Caki2 (cell line): ENCODE results near the gene HHIPL1. TPM values are rescaled to one million over a fixed set of nuclear protein-coding genes. Genes with fewer than 3 reads are reported as not detected.

ENCODE experiments used
- DNase-seq: peaks from one replicate; pipeline ENCODE4 v3.0.0-alpha.2; 2015; ENCODE audit warnings: low read depth
- in situ Hi-C: cut with HindIII; loops from 2 replicates; pipeline ENCODE4 v1.10.0; 2016; ENCODE audit warnings: low sequenced_read_pairs, low pct_unique_long_range_greater_than_20kb, mixed read lengths
- total RNA-seq: library from RNA; depleted of rRNA; stranded (reverse); fragments of >200 nt; shearing (Covaris generic); gene quantifications from 2 replicates; pipeline ENCODE4 v1.2.3, GENCODE V29; 2014; ENCODE audit warnings: low replicate concordance

Gene HHIPL1
- total RNA-seq, 1 experiment from 2014 or later = 0.03 TPM

DNA sequence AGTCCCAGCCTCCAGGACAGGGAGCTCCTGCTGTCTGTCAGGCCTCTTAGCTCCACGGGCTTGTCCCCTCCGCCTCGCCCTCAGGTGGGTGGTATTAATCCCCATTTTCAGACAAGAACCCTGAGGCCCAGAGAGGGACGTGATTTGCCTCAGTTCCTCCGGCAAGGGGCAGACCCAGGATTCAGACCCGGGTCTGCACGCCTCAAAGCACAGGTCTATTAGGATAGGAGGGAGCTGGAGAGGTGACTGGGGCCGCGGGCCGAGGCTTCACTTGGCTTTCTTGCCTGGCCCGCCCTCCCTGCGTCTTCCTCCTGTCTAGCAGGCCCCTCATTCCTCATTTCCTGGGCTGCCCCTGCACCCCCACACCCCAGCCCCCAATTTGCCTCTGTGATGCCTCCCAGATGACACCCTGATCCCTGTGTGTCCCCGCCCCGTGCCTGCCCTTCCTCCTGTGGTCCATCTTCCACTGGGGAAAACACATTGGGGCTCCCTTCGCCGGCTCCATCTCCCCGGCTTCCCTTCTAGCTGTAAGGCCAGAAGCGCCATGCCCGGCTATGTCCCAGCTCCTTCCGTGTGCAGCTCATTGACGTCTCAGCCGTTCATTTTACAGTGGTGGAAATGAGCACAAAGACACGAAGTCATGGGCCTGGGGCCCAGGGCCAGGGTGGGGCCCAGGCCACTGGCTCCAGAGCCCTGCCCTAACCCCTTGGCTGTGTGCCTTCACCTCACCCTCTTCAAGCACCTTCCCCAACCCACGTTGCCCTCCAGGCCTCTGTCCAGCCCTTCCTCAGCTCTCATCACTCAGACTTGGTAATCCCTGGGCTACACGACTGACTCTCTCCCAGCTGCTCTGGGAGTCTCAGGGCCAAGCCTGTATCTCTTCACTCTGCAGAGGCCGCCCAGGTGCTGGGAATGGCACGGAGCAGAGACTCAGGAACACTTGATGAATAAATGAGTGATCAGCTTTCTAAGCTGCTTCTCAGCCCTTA lies 23.7 kb downstream of the HHIPL1 start:
- DNase-seq = no peak
- in situ Hi-C loops = no loop called here

DNA sequence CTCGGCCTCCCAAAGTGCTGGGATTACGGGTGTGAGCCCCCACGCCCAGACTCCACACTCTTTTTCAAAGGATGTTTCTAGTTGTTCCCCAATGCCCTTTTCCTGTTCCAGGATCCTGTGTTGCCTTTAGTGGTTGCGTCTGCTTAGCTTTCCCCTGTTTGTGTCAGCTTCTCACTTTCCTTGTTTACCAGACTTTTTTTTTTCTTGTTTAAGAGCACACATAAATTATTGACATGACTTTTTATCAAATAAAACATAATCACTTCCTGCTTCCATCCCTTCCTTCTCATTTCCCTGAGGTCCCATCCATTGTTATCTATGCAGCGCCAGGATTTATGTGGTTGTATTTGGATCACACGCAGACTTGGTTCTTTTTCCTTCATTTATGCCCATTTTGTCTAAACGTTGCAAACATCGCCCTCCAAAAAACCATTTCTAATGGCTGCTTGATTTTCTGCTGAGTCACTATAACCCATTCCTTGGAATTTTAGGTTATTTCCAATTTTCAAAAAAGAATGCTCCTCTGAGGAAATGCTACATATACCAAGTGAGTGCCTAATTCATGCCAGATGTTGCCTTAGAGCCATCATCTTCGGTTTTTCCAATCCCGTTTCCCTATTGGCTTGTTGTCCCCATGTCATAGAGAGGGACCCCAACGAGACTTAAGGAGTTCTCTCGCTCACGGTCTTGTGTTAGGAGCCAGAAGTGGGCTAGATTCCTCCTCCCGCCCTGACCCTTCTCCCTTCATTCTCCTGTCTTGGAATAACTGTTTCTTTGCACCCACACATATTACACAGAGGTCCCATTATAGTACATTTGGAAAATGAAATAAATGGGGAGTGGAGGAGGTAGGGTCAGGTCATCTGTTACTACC lies 25.7 kb downstream of the HHIPL1 start:
- no peak for DNase-seq
- in situ Hi-C loops = no loop called here

DNA sequence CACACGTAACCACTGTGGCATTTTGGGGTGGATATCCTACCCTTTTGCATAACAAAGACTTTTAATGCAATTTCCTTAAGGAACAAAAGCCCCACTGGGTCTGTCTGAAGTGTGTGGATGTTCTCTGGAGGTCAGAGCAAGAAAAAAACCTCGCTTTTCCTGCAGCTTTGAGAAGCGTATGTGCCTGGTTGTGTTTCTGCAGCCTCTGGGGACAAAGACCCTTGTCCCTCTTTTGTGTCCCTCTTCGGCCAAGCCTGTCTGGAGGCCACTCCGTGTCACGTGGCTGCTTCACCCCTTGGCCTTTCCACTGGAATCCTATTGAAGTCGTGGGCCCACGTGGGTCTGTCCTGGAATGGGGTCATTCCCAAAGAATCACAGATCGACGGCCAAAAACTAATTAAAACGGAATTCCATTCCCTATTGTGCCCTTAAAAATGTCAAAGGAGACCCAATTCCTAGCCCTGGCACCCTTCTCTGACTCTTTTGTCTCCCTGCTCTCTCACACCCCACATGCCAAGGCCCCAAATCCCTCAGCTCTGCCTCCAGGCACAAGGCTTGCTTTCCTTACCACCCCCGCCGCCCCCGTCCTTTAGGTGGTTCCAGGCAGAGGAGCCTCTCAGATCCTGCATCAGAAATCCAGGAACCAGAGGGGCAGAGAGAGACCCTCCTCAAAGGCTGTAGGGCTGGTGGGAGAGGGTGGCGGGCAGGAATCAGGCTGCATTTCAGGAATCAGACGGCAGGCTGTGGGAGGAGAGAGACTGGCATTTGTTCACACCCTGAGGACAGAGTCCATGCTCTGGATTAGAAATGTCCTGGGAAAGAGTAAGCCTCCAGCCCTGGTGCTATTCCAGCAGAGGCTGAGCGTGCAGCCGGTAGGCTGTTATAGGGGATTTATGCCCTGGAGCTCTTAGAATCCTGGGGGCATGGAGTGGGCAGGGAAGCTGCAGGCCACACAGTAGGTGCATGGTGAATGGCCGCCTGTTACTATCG lies 26.6 kb downstream of the HHIPL1 start:
- no peak for DNase-seq
- in situ Hi-C loops = no loop called here

GRCh38 chr14:99672506-99673304 lies 27.8 kb downstream of the HHIPL1 start:
- in situ Hi-C loops = no loop called here
- no peak for DNase-seq

DNA sequence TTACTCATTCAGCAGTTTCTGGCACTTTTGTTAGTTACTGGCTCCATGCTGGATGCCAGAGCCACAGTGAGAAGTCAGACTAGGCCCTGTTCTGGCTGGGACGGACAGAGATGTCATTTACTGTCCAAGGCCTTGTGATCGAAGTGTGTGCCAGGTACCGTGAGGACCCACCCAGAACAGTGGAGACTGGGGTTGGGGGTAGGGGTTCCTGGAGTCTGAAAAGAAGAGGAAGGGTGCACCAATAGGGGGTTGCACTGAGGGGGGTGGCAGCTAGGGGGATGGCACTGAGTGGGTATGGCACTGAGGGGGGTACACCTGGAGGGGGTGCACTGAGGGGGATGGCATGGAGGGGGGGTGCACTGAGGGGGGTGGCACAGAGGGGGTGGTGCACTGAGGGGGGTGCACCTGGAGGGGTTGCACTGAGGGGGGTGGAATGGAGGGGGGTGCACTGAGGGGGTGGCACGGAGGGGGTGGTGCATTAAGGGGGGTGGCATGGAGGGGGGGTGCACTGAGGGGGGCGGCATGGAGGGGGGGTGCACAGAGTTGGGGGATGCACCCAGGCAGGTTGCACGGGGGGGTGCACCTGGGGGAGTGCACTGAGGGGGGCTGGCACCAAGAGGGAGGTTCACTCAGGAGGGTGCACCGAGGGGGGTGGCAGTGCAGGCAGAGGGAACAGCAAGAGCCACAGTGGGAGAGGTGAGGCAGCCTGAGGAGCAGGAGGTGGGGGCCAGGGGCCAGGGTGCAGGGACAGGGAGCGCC lies 28.6 kb downstream of the HHIPL1 start:
- no peak for DNase-seq

GRCh38 chr14:99674064-99674650 lies 29.2 kb downstream of the HHIPL1 start:
- DNase-seq = no peak
- in situ Hi-C loops = no loop called here

More for the DNA sequence above, 28.6 kb downstream of the HHIPL1 start:
- in situ Hi-C loops = no loop called here

DNA sequence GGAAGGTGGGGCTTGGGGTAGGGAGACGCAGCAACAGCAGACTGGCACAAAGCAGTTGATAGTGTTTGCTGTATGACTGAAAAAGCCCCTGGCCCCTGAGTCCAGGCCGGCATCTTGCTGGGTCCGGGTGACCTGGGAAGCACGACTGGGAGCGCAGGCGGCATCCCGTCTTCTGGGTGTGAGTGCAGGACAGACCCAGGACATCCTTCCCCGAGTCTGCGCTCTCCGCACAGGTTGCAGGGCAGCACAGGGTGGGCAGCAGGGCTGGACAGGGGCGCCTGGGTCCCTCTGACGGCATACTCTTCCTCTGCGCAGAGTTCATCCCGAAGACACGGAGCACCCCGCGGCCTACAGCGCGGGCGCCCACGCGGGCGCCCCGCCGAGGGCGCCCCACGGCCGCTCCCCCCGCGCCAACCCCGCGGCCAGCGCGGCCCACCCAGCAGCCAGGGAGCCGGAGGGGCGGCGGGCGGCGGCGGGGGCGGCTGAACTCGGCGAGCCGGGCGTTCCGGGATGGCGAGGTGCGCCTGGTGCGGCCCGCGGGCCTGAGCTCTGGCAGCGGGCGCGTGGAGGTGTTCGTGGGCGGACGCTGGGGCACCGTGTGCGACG lies 29.9 kb downstream of the HHIPL1 start:
- no peak for DNase-seq
- in situ Hi-C loops = no loop called here

GRCh38 chr14:99675382-99675835 lies 30.5 kb downstream of the HHIPL1 start:
- no peak for DNase-seq
- in situ Hi-C loops = no loop called here

GRCh38 chr14:99675951-99676350 lies 31.0 kb downstream of the HHIPL1 start:
- in situ Hi-C loops = no loop called here
- DNase-seq = no peak

- no peak for DNase-seq
- in situ Hi-C loops = no loop called here
These were observed 31.7 kb downstream of the HHIPL1 start for GRCh38 chr14:99676657-99677056.

- in situ Hi-C loops = no loop called here
- no peak for DNase-seq
These were observed 32.6 kb downstream of the HHIPL1 start for GRCh38 chr14:99677231-99678140.

- no peak for DNase-seq
- in situ Hi-C loops = no loop called here
These were observed 33.3 kb downstream of the HHIPL1 start for GRCh38 chr14:99678198-99678597.

- DNase-seq = no peak
- in situ Hi-C loops = no loop called here
These were observed 34.2 kb downstream of the HHIPL1 start for GRCh38 chr14:99679111-99679510.

DNA sequence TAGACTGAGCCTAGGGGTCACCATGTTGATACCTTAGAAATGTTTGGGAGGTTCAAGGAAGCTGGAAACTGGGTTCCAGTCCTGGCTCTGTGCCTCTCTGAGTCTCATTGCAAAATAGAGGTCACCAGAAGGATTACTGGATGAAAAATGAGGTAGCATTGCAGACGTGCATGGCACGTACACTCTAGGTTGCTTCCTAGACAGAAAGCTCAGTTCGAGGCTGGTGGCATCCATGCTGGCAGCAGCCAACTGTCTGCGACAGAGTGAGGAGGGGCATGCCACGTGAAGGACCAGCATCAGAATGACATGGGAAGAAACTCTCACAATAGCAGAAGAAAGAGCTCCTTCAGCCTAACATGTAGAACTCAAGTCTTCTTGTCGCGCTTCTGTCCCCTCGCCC lies 34.6 kb downstream of the HHIPL1 start:
- in situ Hi-C loops = no loop called here
- DNase-seq = no peak

DNA sequence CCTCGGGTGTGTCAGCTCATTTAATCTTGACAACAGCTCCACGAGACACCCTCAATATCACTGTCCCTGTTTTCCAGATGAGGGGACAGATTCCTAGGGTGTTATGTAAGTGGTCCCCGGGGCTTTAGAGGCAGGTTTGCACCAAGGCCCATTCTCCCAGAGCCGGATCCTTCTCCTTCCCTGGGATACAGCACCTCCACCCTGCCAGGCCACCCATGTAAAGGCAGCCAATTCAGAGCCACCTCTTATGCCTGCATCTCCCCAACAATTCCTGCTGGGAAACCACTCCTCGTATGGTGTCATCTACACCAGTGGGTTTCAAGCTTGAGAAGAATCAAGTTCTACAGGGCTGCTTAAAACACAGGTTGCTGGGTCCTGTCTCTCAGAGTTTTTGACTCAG lies 35.1 kb downstream of the HHIPL1 start:
- no peak for DNase-seq
- in situ Hi-C loops = no loop called here
